22Rv1 (cell line): Measurements from ENCODE around the gene TRAPPC5.

Experiments
- H3K27ac ChIP-seq: fragments of 450-650 bp; 2 replicates; pipeline ENCODE4 v1.5.1; 2017
- ZFX ChIP-seq: fragments of 450-650 bp; IDR thresholded peaks from 2 replicates; pipeline ENCODE4 v1.6.1; 2017; ENCODE audit warnings: antibody characterized with exemption, borderline replicate concordance
- TF ChIP-seq, protein P1 (sequence below): fragments of 450-650 bp; IDR thresholded peaks from 2 replicates; pipeline ENCODE4 v1.5.1; 2017; ENCODE audit warnings: mild to moderate bottlenecking

The TRAPPC5 gene

DNA sequence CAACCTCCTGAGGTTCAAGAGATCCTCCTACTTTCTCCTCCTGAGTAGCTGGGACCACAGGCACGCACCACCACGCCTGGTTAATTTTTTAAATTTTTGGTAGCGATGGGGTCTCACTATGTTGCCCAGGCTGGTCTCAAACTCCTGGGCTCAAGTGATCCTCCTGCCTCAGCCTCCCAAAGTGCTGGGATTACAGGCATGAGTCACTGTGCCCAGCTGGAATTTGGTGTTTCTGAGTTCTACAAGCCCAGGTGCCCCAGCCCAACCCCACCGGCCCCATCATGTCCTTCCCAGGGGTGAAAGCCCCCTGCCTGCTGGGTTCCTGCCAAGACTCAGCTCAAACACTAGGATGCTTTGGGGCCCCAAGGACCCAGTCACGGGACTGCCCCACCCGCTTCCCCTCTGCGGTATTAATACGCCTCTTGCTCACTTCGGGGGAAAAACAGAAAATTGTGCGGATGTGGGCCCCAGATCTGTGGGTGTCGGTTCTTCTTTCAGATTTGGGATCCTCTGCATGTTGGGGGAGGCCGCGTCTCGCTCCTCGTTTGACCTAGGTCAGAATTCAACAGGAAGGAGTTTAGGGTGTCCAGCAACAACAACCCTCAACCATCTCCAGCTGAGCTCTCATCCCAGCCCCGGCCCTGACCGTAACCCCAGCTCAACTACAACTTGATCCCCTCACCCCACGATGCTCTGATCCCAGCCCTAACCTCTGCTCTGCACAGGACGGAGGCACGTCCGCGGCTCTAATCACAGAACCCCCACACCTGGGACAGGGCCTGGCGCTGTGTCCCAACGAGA lies 25.0 kb downstream of the TRAPPC5 start:
- H3K27ac ChIP-seq, result no peak overlapping the region
- TF ChIP-seq, protein P1, sequence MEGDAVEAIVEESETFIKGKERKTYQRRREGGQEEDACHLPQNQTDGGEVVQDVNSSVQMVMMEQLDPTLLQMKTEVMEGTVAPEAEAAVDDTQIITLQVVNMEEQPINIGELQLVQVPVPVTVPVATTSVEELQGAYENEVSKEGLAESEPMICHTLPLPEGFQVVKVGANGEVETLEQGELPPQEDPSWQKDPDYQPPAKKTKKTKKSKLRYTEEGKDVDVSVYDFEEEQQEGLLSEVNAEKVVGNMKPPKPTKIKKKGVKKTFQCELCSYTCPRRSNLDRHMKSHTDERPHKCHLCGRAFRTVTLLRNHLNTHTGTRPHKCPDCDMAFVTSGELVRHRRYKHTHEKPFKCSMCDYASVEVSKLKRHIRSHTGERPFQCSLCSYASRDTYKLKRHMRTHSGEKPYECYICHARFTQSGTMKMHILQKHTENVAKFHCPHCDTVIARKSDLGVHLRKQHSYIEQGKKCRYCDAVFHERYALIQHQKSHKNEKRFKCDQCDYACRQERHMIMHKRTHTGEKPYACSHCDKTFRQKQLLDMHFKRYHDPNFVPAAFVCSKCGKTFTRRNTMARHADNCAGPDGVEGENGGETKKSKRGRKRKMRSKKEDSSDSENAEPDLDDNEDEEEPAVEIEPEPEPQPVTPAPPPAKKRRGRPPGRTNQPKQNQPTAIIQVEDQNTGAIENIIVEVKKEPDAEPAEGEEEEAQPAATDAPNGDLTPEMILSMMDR, result no peak
- no peak for TF ChIP-seq ZFX

DNA sequence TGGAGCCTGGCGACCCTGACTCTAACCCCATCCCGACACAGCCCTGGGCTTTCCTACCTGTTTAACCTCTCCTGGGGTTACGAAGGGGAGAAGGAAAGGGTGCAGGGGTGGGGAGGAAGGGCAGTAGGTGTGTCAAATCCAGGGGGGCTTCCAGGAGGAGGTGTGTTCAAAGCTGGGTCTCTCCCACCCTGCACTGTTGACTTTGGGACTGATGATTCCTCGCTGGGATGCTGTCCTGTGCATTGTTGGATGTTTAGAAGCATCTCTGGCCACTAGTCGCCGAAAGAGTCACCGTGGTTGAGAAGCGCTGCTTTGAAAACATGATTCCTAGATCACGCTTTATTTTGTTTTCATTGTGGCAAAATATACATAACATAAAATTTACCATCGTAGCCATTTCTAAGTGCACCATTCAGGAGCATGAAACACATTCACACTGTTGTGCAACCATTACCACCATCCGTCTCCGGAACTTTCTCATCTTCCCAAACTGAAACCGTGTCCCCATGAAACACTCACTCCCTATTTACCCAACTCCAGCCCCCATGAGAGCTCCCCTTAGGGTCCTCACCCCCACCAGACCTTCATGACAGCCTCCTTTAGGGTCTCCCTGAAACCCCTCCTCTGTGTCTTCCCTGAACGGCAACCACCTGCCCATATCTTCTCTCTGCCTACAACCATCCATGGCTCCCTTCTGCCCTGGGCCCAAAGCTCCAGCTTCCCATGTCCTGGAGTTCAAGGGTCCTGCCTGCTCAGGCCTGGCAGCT lies 25.7 kb downstream of the TRAPPC5 start:
- no peak overlapping the region for H3K27ac ChIP-seq
- TF ChIP-seq, protein P1, result no peak
- no peak for TF ChIP-seq ZFX

- H3K27ac ChIP-seq, result no peak overlapping the region
- TF ChIP-seq, protein P1, result no peak
- TF ChIP-seq ZFX, result no peak
Observed at GRCh38 chr19:7706955-7707456, 26.4 kb downstream of the TRAPPC5 start.

DNA sequence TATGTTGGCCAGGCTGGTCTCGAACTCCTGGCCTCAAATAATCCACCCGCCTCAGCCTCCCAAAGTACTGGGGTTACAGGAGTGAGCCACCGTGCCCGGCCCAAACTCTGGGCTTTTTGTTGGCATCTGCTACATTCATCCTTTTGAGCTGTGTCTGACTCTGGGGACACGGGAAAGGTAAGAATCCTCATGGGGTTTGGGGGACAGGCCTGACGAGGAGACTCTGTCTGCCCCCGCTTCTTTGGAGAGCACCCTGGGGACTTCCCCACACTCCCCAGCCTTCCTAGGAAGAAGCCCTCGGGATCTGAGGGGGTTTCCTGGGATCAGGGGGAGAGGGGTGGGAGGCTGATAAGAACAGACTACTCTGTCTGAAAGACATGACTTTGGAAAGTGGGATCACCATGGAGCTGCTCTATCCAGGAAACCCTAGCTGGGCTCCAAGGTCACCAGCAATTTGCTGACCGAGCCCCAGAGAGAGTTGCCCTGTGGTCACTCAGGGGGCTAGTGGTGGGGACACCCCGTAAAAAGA lies 29.4 kb downstream of the TRAPPC5 start:
- H3K27ac ChIP-seq, result no peak overlapping the region
- TF ChIP-seq ZFX, result no peak
- TF ChIP-seq, protein P1, result no peak

- TF ChIP-seq, protein P1, result no peak
- no peak for TF ChIP-seq ZFX
- H3K27ac ChIP-seq, result no peak overlapping the region
Observed at GRCh38 chr19:7710616-7711015, 30.0 kb downstream of the TRAPPC5 start.

DNA sequence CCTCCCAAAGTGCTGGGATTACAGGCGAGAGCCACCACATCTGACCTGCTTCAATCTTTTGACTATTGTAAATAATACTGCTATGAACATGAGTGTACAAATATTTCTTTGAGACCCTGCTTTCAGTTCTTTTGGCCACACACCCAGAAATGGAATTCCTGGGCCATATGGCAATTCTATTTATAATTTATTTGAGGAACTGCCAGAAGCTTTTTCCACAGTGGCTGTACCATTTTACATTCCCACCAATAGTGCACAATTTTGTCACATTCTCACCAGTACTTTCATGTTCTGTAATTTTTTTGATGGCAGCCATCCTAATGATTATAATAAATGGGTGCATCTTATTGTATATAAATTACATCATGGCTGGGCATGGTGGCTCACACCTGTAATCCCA lies 35.0 kb downstream of the TRAPPC5 start:
- H3K27ac ChIP-seq, result no peak overlapping the region
- TF ChIP-seq ZFX, result no peak
- TF ChIP-seq, protein P1, result no peak
